SK-N-SH (cell line): ENCODE results near the gene SLC2A11. TPM values are rescaled to one million over a fixed set of nuclear protein-coding genes. Genes with fewer than 3 reads are reported as not detected.
A peak's percentile ranks its signal among the peaks of the same experiment; 100 is the strongest.

Experiments used
- CTCF ChIA-PET: fragments of 300-600, 350-600 bp; formaldehyde crosslinking; extraction: SDS; loops from one replicate; lab custom pipeline; 2021; lab: Yijun Ruan, JAX
- POLR2A ChIA-PET: fragments of 350-600 bp; sonication (Branson Sonifier 250); formaldehyde crosslinking; extraction: SDS; loops from one replicate; lab custom pipeline; 2020; ENCODE audit warnings: antibody characterized with exemption, inconsistent platforms; lab: Yijun Ruan, JAX
- DNase-seq: peaks from one replicate; pipeline ENCODE4 v3.0.0; 2012
- H2AFZ ChIP-seq: fragments of 200-600 bp; sonication (generic); 2 replicates; pipeline ENCODE4 v1.8.1; 2016; ENCODE audit warnings: antibody characterized with exemption, mild to moderate bottlenecking, low read depth
- H3F3A ChIP-seq: fragments of 200-600 bp; sonication (generic); replicated peaks from 2 replicates; pipeline ENCODE3; 2016; ENCODE audit warnings: antibody characterized with exemption, mild to moderate bottlenecking; ENCODE audit not compliant: insufficient read depth
- H3K27ac ChIP-seq, 2 experiments: fragments of 200-500 bp in 1 of 2; fragments of 200-600 bp in 1 of 2; sonication (Bioruptor generic) in 1 of 2; sonication (generic), shearing (Covaris generic) in 1 of 2; 2 replicates each; pipeline versions ENCODE4 v1.5.1 to v1.6.1; 2014 to 2016; ENCODE audit warnings: low read depth in 2 of 2, inconsistent platforms in 1 of 2, low read length in 1 of 2, mild to moderate bottlenecking in 1 of 2, mixed read lengths in 1 of 2
- H3K27me3 ChIP-seq: fragments of 200-600 bp; sonication (generic), shearing (Covaris generic); 2 replicates; pipeline ENCODE4 v1.6.1; 2016; ENCODE audit warnings: mixed run types; ENCODE audit not compliant: insufficient read depth
- H3K36me3 ChIP-seq, 2 experiments: fragments of 200-500 bp in 1 of 2; fragments of 200-600 bp in 1 of 2; sonication (Bioruptor generic) in 1 of 2; sonication (generic) in 1 of 2; replicated peaks in 1 of 2; 2 replicates each; pipeline versions ENCODE3 to v1.5.1; 2014 to 2016; ENCODE audit warnings: low read length in 1 of 2, mild to moderate bottlenecking in 1 of 2; ENCODE audit not compliant: insufficient read depth in 2 of 2, control insufficient read depth in 1 of 2
- H3K4me1 ChIP-seq, 2 experiments: fragments of 200-500 bp in 1 of 2; fragments of 200-600 bp in 1 of 2; sonication (Bioruptor generic) in 1 of 2; sonication (generic), shearing (Covaris generic) in 1 of 2; 2 replicates each; pipeline versions ENCODE4 v1.5.1 to v1.6.1; 2014 to 2016; ENCODE audit warnings: low read depth in 1 of 2, low read length in 1 of 2, mixed run types in 1 of 2; ENCODE audit not compliant: insufficient read depth in 2 of 2, control insufficient read depth in 1 of 2
- H3K4me2 ChIP-seq: fragments of 200-600 bp; sonication (generic), shearing (Covaris generic); 2 replicates; pipeline ENCODE4 v1.6.1; 2017; ENCODE audit warnings: mixed run types
- H3K4me3 ChIP-seq, 2 experiments: fragments of 200-500 bp in 1 of 2; fragments of 200-600 bp in 1 of 2; sonication (Bioruptor generic) in 1 of 2; sonication (generic), shearing (Covaris generic) in 1 of 2; 2 replicates each; pipeline versions ENCODE4 v1.5.1 to v1.8.1; 2014 to 2016; ENCODE audit warnings: low read depth in 2 of 2, inconsistent platforms in 1 of 2, low read length in 1 of 2, mild to moderate bottlenecking in 1 of 2, mixed read lengths in 1 of 2, moderate library complexity in 1 of 2
- H3K79me2 ChIP-seq: fragments of 200-600 bp; sonication (generic); 2 replicates; pipeline ENCODE4 v1.8.1; 2017; ENCODE audit warnings: mild to moderate bottlenecking; ENCODE audit not compliant: insufficient read depth
- H3K9ac ChIP-seq: fragments of 200-600 bp; sonication (generic); 2 replicates; pipeline ENCODE4 v1.6.1; 2017; ENCODE audit warnings: mixed run types
- H3K9me2 ChIP-seq: fragments of 200-600 bp; sonication (generic); 2 replicates; pipeline ENCODE4 v1.6.1; 2017; ENCODE audit warnings: mixed run types
- H3K9me3 ChIP-seq: fragments of 200-600 bp; sonication (generic); 2 replicates; pipeline ENCODE4 v1.6.1; 2017; ENCODE audit warnings: mixed run types, mild to moderate bottlenecking, moderate library complexity
- H4K20me1 ChIP-seq: fragments of 200-600 bp; sonication (generic); 2 replicates; pipeline ENCODE4 v1.6.1; 2017; ENCODE audit warnings: mild to moderate bottlenecking, mixed run types; ENCODE audit not compliant: insufficient read depth
- CHD2 ChIP-seq: fragments of 150-350 bp; IDR thresholded peaks from 2 replicates; pipeline ENCODE4 v1.6.1; 2018; ENCODE audit warnings: low read length; ENCODE audit not compliant: partially characterized antibody
- EP300 ChIP-seq, 2 experiments: IDR thresholded peaks; 2 replicates each; pipeline versions ENCODE4 v1.4.0 to v1.6.1; 2012; ENCODE audit warnings: borderline replicate concordance in 1 of 2, low read depth in 1 of 2, low read length in 1 of 2
- FOSL2 ChIP-seq: IDR thresholded peaks from 2 replicates; pipeline ENCODE4 v1.4.0; 2012; ENCODE audit warnings: low read depth, mild to moderate bottlenecking, moderate library complexity, borderline replicate concordance
- FOXM1 ChIP-seq: IDR thresholded peaks from 2 replicates; pipeline ENCODE4 v1.4.0; 2012; ENCODE audit warnings: low read depth, mild to moderate bottlenecking
- JUND ChIP-seq: IDR thresholded peaks from 2 replicates; pipeline ENCODE4 v1.4.0; 2012
- MEF2A ChIP-seq: IDR thresholded peaks from 2 replicates; pipeline ENCODE4 v1.4.0; 2012; ENCODE audit warnings: low read depth, borderline replicate concordance
- RAD21 ChIP-seq: IDR thresholded peaks from 2 replicates; pipeline ENCODE4 v1.6.1; 2012; ENCODE audit warnings: mild to moderate bottlenecking, low read length
- RCOR1 ChIP-seq: fragments of 150-350 bp; IDR thresholded peaks from 2 replicates; pipeline ENCODE4 v1.6.1; 2017; ENCODE audit warnings: antibody characterized with exemption, low read length
- RFX5 ChIP-seq: IDR thresholded peaks from 2 replicates; pipeline ENCODE4 v1.6.1; 2012; ENCODE audit warnings: mild to moderate bottlenecking, improper control_type of control experiment, low read length
- RXRA ChIP-seq: IDR thresholded peaks from 2 replicates; pipeline ENCODE4 v1.4.0; 2012; ENCODE audit warnings: low read depth, mild to moderate bottlenecking, borderline replicate concordance
- SMC3 ChIP-seq: IDR thresholded peaks from 2 replicates; pipeline ENCODE4 v1.6.1; 2012; ENCODE audit warnings: low read depth, low read length, improper control_type of control experiment
- TCF12 ChIP-seq: IDR thresholded peaks from 2 replicates; pipeline ENCODE4 v1.4.0; 2012
- TEAD4 ChIP-seq: IDR thresholded peaks from 2 replicates; pipeline ENCODE4 v1.4.0; 2012; ENCODE audit warnings: mild to moderate bottlenecking, borderline replicate concordance; ENCODE audit not compliant: insufficient read depth
- USF2 ChIP-seq: fragments of 150-350 bp; IDR thresholded peaks from 2 replicates; pipeline ENCODE4 v1.6.1; 2017; ENCODE audit warnings: antibody characterized with exemption, low read length, low read depth, borderline replicate concordance
- YY1 ChIP-seq: IDR thresholded peaks from 2 replicates; pipeline ENCODE4 v1.4.0; 2012; ENCODE audit warnings: low read depth, mild to moderate bottlenecking
- WGBS: methylation state at CpG from one replicate; pipeline ENCODE4 v1.1.6; 2017; ENCODE audit warnings: low lambda C conversion rate; 5-methylcytosine and 5-hydroxymethylcytosine counted together
- polyA plus RNA-seq, 3 experiments: library from polyadenylated mRNA; depleted of rRNA; stranded (reverse); fragments of >200 nt; gene quantifications; 2 replicates each; pipeline ENCODE4 v1.2.3, GENCODE V29; 2012
- TF ChIP-seq, protein P1 (sequence below): fragments of 200-600 bp; sonication (generic); IDR thresholded peaks from 2 replicates; pipeline ENCODE4 v1.6.1; 2017; ENCODE audit warnings: antibody characterized with exemption, mild to moderate bottlenecking, moderate library complexity
- TF ChIP-seq, protein P2 (sequence below): IDR thresholded peaks from 2 replicates; pipeline ENCODE4 v1.4.0; 2012; ENCODE audit warnings: low read depth, borderline replicate concordance

The SLC2A11 gene
- polyA plus RNA-seq, 1 of the 3 experiments (the other 2 are of a cell fraction) = 21.8 TPM

GRCh38 chr22:23888615-23889401 lies 31.1 kb downstream of the SLC2A11 start:
- Histone ChIP-seq H4K20me1 (no peaks in the 10 kb centered on the region), H3K4me3 (no peak overlapping the region), H3K9me2 (no peaks in the 10 kb centered on the region), H3K27me3 (no peaks in the 10 kb centered on the region), H3K4me1 (peaks cover 4 to 5% of the 10 kb centered on the region in 2 experiments; a peak in 2 of 4 replicates), H3K9ac (peak overlapping the region; percentile 53), H3F3A (peaks cover 12% of the 10 kb centered on the region), H2AFZ (peak overlapping the region; percentile 72), H3K9me3 (no peaks in the 10 kb centered on the region), H3K4me2 (peak overlapping the region; percentile 10; the same call in 1 of the 2 replicates), H3K79me2 (no peaks in the 10 kb centered on the region), H3K36me3 (peaks cover 0 to 10% of the 10 kb centered on the region in 2 experiments), H3K27ac (peak overlapping the region in 1 of 2 experiments; percentile 89; a peak in 2 of 4 replicates)
- TF ChIP-seq, protein P1, sequence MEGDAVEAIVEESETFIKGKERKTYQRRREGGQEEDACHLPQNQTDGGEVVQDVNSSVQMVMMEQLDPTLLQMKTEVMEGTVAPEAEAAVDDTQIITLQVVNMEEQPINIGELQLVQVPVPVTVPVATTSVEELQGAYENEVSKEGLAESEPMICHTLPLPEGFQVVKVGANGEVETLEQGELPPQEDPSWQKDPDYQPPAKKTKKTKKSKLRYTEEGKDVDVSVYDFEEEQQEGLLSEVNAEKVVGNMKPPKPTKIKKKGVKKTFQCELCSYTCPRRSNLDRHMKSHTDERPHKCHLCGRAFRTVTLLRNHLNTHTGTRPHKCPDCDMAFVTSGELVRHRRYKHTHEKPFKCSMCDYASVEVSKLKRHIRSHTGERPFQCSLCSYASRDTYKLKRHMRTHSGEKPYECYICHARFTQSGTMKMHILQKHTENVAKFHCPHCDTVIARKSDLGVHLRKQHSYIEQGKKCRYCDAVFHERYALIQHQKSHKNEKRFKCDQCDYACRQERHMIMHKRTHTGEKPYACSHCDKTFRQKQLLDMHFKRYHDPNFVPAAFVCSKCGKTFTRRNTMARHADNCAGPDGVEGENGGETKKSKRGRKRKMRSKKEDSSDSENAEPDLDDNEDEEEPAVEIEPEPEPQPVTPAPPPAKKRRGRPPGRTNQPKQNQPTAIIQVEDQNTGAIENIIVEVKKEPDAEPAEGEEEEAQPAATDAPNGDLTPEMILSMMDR = peak; percentile 46
- TF ChIP-seq RAD21 (peak; percentile 54), RFX5 (no peak), SMC3 (peak; percentile 30; the same call in 1 of the 2 replicates), FOSL2 (no peak)
- TF ChIP-seq, protein P2, sequence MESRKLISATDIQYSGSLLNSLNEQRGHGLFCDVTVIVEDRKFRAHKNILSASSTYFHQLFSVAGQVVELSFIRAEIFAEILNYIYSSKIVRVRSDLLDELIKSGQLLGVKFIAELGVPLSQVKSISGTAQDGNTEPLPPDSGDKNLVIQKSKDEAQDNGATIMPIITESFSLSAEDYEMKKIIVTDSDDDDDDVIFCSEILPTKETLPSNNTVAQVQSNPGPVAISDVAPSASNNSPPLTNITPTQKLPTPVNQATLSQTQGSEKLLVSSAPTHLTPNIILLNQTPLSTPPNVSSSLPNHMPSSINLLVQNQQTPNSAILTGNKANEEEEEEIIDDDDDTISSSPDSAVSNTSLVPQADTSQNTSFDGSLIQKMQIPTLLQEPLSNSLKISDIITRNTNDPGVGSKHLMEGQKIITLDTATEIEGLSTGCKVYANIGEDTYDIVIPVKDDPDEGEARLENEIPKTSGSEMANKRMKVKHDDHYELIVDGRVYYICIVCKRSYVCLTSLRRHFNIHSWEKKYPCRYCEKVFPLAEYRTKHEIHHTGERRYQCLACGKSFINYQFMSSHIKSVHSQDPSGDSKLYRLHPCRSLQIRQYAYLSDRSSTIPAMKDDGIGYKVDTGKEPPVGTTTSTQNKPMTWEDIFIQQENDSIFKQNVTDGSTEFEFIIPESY = no peak
- CTCF ChIA-PET = interaction anchor here (0.6 to 2.0 kb wide), 9 partner anchors 13 to 287 kb away, joined by 3 to 6 read pairs (median 3); no protein-coding TSS in a partner anchor
- POLR2A ChIA-PET = interaction anchor here (1.2 kb wide), 1 partner anchor 11 kb away, joined by 3 read pairs; no protein-coding TSS in a partner anchor
- peak; percentile 55 for DNase-seq
- WGBS = 94% methylated on average over 7 of the region's 11 CpGs

- CTCF ChIA-PET = interaction anchor here (0.8 to 1.5 kb wide), 3 partner anchors 14 to 24 kb away, joined by 3 to 4 read pairs (median 3); no protein-coding TSS in a partner anchor
- Histone ChIP-seq H3K9ac (no peak overlapping the region), H2AFZ (no peak overlapping the region), H3K36me3 (peaks cover 0 to 10% of the 10 kb centered on the region in 2 experiments), H3K79me2 (peaks cover under 1% of the 10 kb centered on the region; the same call in 1 of the 2 replicates), H3K9me3 (no peaks in the 10 kb centered on the region), H3K4me1 (peaks cover 4 to 7% of the 10 kb centered on the region in 2 experiments; a peak in 2 of 4 replicates), H3K4me2 (no peak overlapping the region), H3K27me3 (no peaks in the 10 kb centered on the region), H4K20me1 (no peaks in the 10 kb centered on the region), H3K27ac (no peak overlapping the region), H3K9me2 (no peaks in the 10 kb centered on the region), H3K4me3 (no peak overlapping the region), H3F3A (peaks cover 12% of the 10 kb centered on the region)
- no peak for DNase-seq
- 77% methylated on average over 5 of the region's 5 CpGs for WGBS
- POLR2A ChIA-PET = interaction anchor here (1.2 kb wide), 1 partner anchor 12 kb away, joined by 3 read pairs; no protein-coding TSS in a partner anchor
- TF ChIP-seq EP300 (IDR thresholded peaks at IDR 0.05; ENCODE audit: borderline replicate concordance in 1 of 2, low read depth in 1 of 2, low read length in 1 of 2) (no peak), FOXM1 (no peak), USF2 (no peak), TEAD4 (no peak), FOSL2 (no peak), RCOR1 (no peak), TCF12 (no peak), YY1 (no peak), MEF2A (no peak), RXRA (no peak), JUND (no peak), CHD2 (no peak)
- TF ChIP-seq, protein P2 = no peak
Observed at GRCh38 chr22:23889620-23890019, 31.9 kb downstream of the SLC2A11 start.
